Muscle layer of colon (tissue), 2 donors: ENCODE data around the gene COL7A1.

Experiments used
- H3K27ac ChIP-seq: one replicate; pipeline ENCODE4 v1.7.0; 2013; ENCODE audit warnings: low read depth, mild to moderate bottlenecking, low read length, moderate library complexity
- H3K27me3 ChIP-seq, 2 donors: one replicate each; pipeline ENCODE4 v1.7.0; 2013; ENCODE audit warnings: low read length in 2 of 2, mild to moderate bottlenecking in 2 of 2; ENCODE audit not compliant: insufficient read depth in 2 of 2, control insufficient read depth in 1 of 2
- H3K36me3 ChIP-seq: one replicate; pipeline ENCODE4 v1.7.0; 2013; ENCODE audit warnings: mild to moderate bottlenecking, low read length; ENCODE audit not compliant: insufficient read depth
- H3K4me1 ChIP-seq: one replicate; pipeline ENCODE4 v1.7.0; 2013; ENCODE audit warnings: mild to moderate bottlenecking, low read length; ENCODE audit not compliant: insufficient read depth
- H3K4me3 ChIP-seq, 2 donors: one replicate each; pipeline ENCODE4 v1.7.0; 2013; ENCODE audit warnings: low read length in 2 of 2, low read depth in 1 of 2, mild to moderate bottlenecking in 1 of 2, moderate library complexity in 1 of 2
- H3K9ac ChIP-seq: one replicate; pipeline ENCODE4 v1.7.0; 2013; ENCODE audit warnings: low read length
- H3K9me3 ChIP-seq: one replicate; pipeline ENCODE4 v1.7.0; 2013; ENCODE audit warnings: mild to moderate bottlenecking, low read length
- donor health status: abdominal sarcoma.
- donor health status: Adenocarcinoma of cecum.

Gene COL7A1

DNA sequence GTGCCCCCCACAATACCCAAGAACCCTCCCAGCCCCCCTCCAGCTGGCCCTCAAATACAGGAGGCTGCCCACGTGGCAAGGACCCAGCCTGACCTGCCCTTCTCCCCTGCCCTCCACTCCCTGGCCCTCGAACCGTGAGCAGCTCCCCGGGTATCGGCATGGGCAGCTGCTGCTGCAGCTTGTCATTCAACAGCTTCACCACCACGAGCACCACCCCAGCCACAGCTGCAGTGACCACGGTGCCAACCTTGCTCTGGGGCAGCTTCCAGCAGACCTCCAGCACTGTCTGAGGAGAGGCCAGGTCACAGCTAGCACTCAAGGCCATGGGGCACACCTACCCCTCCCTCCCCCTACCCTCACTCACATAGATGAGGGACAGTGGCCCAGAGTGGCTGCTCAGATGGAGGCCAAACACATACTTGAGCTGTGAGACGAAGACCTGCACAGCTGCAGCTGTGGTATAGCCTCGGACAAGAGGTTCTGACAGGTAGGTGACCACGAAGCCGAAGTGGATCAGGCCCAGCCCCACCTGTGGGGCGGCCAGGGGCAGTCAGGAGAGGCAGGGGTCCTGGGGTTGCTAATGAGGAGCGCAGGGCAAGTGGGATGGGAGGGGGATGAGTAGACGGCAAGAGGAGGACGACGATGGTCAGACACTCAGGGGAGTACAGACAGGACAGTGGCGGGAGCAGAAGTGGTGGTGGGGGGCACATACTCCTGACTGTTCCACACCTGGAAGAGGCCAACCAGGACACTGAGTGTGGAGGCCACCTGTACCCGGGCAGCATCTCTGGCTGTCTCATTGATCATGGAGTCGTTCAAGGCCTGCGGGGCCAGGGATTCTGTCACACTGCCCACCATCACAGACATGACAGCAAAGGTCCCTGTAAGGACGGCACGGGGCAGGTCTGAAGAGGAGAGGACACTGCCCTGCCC, 36.7 kb upstream of the COL7A1 start:
- Histone ChIP-seq H3K27me3 (no peaks in the 10 kb centered on the region), H3K9me3 (no peaks in the 10 kb centered on the region), H3K9ac (no peak overlapping the region), H3K4me3 (no peak overlapping the region), H3K4me1 (peaks cover 18% of the 10 kb centered on the region), H3K27ac (no peak overlapping the region), H3K36me3 (peaks cover 43% of the 10 kb centered on the region)

DNA sequence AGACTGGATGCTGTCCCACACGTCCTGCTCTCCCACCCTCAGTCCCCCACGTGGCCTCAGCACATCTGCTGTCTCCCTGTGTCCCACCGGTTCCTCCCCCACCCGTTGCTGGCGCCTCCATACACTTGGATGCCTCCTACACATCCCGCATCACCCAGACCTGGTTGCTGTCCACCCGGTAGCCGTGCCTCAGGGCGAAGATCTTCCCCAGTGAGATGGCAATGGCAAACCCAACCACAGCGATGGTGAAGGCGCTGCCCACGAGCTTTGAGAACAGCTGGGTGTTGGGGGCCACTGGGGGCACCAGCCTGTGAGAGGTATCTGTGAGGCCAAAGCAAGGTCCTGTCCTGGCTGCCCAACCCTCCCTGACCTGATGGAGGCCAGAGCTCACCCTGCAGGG, 35.7 kb upstream of the COL7A1 start:
- H3K9me3 ChIP-seq = no peaks in the 10 kb centered on the region
- H3K4me1 ChIP-seq = peaks cover 10% of the 10 kb centered on the region
- H3K9ac ChIP-seq = no peak overlapping the region
- H3K27me3 ChIP-seq = no peaks in the 10 kb centered on the region
- no peak overlapping the region for H3K27ac ChIP-seq
- H3K4me3 ChIP-seq = no peak overlapping the region
- H3K36me3 ChIP-seq = peaks cover 46% of the 10 kb centered on the region

DNA sequence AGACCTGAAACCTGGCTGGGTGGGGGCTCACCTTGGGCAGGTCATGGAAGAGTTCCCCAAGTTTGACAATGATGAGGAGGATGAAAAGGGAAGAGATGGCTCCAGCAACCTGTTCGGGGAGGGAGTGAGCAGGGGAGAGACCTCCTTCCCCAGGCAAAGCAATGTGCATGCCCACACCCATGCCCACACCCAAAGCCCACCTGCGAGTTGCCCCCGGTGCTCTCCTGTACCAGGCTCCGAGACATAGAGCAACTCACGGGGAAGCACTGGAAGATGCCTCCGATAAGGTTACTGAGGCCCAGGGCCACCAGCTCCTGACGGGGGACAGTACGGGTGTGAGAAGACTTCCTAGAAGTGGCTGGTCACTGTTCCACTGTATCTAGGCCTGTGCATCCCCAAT, 35.3 kb upstream of the COL7A1 start:
- Histone ChIP-seq H3K27ac (no peak overlapping the region), H3K9me3 (no peaks in the 10 kb centered on the region), H3K4me3 (no peak overlapping the region), H3K4me1 (peaks cover 10% of the 10 kb centered on the region), H3K27me3 (no peaks in the 10 kb centered on the region), H3K9ac (no peak overlapping the region), H3K36me3 (peaks cover 46% of the 10 kb centered on the region)

DNA sequence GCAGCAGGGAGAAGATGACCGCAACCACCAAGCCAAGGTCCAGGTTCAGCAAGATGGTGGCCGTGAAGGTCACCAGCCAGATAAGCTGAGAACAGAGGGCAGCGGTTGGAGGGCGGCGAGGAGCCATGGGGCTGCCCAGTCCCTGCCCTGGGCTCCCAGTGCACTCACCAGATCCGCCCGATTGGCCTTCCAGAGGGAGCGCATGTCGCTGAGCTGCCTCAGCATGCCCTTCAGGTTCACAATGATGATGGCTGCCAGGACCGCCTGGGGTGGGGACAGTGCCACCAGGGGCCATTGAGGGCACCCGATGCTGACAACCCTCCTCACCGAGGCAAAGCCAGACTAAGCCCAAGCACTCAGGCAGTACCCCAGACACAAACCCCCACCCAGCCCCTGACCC, 34.8 kb upstream of the COL7A1 start:
- H3K27ac ChIP-seq = no peak overlapping the region
- H3K4me3 ChIP-seq = no peak overlapping the region
- H3K27me3 ChIP-seq = no peaks in the 10 kb centered on the region
- no peaks in the 10 kb centered on the region for H3K9me3 ChIP-seq
- no peak overlapping the region for H3K9ac ChIP-seq
- peaks cover 46% of the 10 kb centered on the region for H3K36me3 ChIP-seq
- H3K4me1 ChIP-seq = peaks cover 10% of the 10 kb centered on the region

DNA sequence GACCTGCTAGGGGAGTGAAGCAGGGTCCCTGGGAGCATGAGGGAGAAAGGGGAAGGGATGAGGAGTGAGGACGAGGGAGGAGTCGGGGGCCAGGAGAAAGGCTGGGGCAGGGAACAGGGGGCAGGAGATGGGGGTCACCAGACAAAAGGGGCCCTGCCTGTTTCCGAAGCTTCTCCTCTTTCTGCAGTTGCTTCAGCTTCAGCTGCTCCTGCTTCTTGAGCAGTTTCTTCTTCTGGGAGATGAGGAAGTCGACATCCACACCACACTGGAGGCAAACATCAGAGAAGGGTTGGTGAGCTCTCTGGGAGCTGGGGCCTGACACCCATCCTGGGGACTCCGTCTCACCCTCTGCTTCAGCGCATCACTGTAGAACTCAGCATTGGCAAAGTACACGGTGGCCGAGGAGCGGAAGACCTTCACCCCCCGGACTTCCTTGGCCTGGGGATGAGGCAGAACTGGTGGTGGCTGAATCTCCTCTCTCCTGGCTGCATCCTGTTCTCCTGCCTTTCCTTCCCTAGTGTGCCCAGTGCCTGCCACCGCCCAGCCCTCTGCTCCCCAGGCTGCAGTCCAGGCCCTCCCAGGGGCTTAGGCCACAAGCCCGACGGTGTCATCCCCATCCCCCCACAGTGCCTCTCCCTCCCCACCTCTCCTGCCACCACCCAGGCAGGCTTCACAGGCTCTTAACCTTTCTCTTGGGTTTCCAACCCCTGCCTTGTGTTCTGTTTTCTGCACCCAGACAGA, 33.3 kb upstream of the COL7A1 start:
- Histone ChIP-seq H3K9me3 (no peaks in the 10 kb centered on the region), H3K4me3 (no peak overlapping the region), H3K36me3 (peaks cover 46% of the 10 kb centered on the region), H3K27ac (no peak overlapping the region), H3K4me1 (no peaks in the 10 kb centered on the region), H3K27me3 (no peaks in the 10 kb centered on the region), H3K9ac (no peak overlapping the region)

DNA sequence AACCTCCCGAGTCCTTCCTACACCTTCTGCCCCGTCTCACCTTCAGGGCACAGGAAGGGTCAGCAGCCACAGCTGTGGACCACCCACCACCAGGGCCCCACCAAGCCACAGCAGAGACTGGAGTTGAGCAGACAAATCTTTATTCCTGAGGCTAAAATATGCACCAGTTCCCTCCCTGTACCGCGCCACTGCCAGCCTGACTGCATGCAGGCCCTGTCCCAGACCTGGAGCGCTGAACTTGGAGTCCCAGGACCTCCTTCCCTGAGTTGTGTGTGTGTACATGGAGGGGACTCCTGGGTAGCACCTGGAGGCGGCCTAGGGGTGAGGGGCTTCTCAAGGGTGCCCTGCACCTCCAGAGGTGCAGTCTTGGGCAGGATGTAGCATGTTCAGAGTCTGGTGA, 30.5 kb upstream of the COL7A1 start:
- Histone ChIP-seq H3K4me3 (no peak overlapping the region), H3K27me3 (no peaks in the 10 kb centered on the region), H3K27ac (no peak overlapping the region), H3K36me3 (peaks cover 27% of the 10 kb centered on the region), H3K4me1 (no peaks in the 10 kb centered on the region), H3K9me3 (no peaks in the 10 kb centered on the region), H3K9ac (no peak overlapping the region)

DNA sequence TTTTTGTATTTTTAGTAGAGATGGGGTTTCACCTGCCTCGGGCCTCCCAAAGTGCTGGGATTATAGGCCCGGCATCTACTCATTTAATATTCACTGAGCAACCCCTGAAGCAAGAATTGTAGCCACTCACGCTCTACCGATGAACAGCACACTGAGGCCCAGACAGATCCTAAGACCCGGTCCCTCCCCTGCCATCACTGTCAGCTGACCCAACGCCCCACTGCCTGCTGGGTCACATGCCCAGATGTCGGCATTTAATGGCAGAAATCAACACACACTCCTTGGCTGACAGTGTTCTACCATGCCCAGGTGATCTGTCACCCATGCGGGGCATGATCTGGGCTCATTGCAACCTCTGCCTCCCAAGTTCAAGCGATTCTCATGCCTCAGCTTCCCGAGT, 29.6 kb upstream of the COL7A1 start:
- no peak overlapping the region for H3K27ac ChIP-seq
- no peaks in the 10 kb centered on the region for H3K9me3 ChIP-seq
- no peak overlapping the region for H3K4me3 ChIP-seq
- no peak overlapping the region for H3K9ac ChIP-seq
- peaks cover 21% of the 10 kb centered on the region for H3K36me3 ChIP-seq
- no peaks in the 10 kb centered on the region for H3K27me3 ChIP-seq
- H3K4me1 ChIP-seq = no peaks in the 10 kb centered on the region

DNA sequence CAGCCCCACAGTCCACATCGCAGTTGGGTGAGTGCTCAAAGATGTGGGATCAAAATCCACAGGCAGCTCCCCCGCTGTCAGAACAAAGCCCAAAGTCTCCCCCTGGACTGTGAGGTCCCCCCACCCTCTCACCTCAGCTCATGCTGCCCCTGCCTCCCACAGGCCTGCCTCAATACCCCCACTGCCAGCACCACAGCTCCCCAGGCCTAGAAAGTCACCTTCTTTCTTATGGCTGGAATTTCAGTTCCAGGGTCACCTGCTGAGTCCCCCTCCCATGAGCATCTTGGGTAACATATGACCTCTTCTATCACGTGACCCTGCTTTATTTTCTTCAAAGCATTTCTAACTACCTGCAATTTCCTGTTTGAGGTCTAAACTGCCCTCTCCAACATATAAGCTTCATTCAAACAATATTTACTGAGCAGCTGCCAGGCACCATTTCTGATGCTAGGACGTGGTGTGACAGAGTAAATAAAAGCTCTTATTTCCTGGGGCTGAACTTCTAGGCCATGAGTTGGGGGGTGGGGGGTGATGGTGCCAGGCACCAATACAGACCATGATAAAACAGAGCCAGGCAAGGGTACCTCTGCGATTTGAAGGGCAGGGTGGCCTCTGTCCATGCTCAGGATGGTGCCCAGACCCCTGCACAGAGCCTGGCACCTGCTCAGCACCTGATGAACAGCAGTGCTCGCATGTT, 28.9 kb upstream of the COL7A1 start:
- Histone ChIP-seq H3K9me3 (no peaks in the 10 kb centered on the region), H3K4me1 (no peaks in the 10 kb centered on the region), H3K4me3 (no peak overlapping the region), H3K27me3 (no peaks in the 10 kb centered on the region), H3K27ac (no peak overlapping the region), H3K9ac (no peak overlapping the region), H3K36me3 (peaks cover 16% of the 10 kb centered on the region)

DNA sequence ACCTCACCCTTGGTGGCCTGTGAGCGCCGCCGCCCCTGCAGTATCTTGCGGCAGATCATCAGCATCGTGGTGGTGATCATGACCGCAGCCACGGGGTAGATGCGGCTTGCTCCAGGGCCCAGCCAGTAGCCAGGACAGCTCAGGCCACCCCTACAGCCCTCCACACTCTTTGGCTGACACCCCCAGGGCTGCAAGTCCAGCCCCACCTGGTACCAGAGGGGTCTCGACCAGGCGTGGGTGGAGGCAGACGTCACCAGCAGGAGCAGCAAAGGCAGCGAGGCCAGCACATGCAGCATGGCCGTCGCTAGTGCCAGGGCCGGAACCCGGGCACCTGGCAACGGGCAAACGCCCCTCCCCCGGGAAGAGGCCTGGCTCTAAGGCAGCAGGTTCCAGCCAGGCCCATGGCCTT, 26.3 kb upstream of the COL7A1 start, which contains the start of gene TMEM89:
Gene TMEM89 (minus strand): TSS at position 309 of the 409 bp plus-strand sequence. CDS start 13 bp downstream, at position 296.
- no peaks in the 10 kb centered on the region for H3K4me1 ChIP-seq
- no peak within 1 kb of the TSS for H3K4me3 ChIP-seq
- no peak within 1 kb of the TSS for H3K27ac ChIP-seq
- no peaks in the 10 kb centered on the region for H3K27me3 ChIP-seq
- peaks cover 6% of the 10 kb centered on the region for H3K9me3 ChIP-seq
- H3K9ac ChIP-seq = no peak within 1 kb of the TSS
- no peaks in the 10 kb centered on the region for H3K36me3 ChIP-seq

DNA sequence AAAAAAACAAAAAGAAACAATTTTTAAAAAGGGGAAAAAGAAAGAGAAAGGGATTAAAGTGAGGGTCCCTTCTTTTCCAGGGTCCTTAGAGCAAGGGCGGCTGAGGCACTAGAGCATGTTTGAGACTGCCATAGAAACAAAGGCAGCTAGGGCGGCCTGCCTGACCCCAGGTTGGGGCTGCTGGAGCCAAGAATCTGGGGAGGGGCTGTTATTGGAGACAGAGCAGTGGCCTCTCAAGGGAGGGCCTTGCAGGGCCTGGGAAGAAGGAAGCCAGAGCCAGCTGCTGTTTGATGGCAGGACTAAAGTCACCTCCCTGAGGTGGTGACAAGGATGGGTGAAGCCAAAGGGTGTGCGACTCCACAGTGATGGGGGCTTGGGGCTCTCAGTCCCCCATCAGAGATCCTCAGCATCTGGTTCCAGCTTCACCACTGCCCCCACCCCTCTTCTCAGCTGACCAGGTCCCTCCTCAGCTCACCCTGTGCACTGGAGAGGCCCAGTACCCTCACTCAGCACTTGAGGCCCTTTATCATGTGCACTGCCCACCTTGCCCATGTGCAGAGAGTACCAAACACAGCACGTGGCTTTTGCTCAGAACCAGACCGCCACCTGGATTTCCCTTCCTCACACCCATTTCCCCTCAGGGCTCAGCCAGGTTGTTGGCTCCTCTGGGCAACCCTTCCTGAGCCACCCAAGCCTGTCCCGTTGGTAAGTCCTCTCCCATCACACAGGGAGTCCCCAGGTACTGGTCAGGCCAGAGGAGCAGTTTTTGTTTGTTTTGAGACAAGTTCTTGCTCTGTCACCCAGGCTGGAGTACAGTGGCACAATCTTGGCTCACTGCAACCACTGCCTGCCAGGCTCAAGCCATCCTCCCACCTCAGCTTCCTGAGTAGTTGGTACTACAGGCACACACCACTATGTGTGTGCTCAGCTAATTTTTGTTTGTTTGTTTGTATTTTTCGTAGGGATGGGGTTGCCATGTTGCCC, 24.7 kb upstream of the COL7A1 start:
- peaks cover 6% of the 10 kb centered on the region for H3K9me3 ChIP-seq
- H3K4me3 ChIP-seq = no peak overlapping the region
- no peaks in the 10 kb centered on the region for H3K27me3 ChIP-seq
- H3K36me3 ChIP-seq = no peaks in the 10 kb centered on the region
- H3K4me1 ChIP-seq = no peaks in the 10 kb centered on the region
- H3K9ac ChIP-seq = no peak overlapping the region
- no peak overlapping the region for H3K27ac ChIP-seq
